HCT116 (cell line): ENCODE results near the gene CFAP91. TPM values are rescaled to one million over a fixed set of nuclear protein-coding genes. Genes with fewer than 3 reads are reported as not detected.

Source experiments
- ATAC-seq: fragments of 200-7000 bp; cut with Tn5 transposase; 2 replicates; pipeline ENCODE4 v1.9.1; 2020; ENCODE audit warnings: mild to moderate bottlenecking, moderate library complexity
- BruUV-seq: library from RNA; stranded (reverse); fragments of 400-500 nt; replicated peaks from 2 replicates; lab custom pipeline; 2021; lab: Mats Ljungman, UMichigan
- CTCF ChIA-PET: fragments of 300-600 bp; sonication (Branson Sonifier 250); formaldehyde crosslinking; loops from one replicate; lab custom pipeline; 2021; ENCODE audit warnings: antibody characterized with exemption; lab: Charles Lee
- POLR2A ChIA-PET: fragments of 300-600, 350-600 bp; sonication (Branson Sonifier 250); formaldehyde crosslinking; loops from one replicate; lab custom pipeline; 2021; ENCODE audit warnings: antibody characterized with exemption; lab: Charles Lee
- RAD21 ChIA-PET, 2 experiments: fragments of 300-600 bp; sonication (Branson Sonifier 250); formaldehyde crosslinking; loops; one replicate each; lab custom pipeline; 2023; ENCODE audit warnings: low total read pairs in 2 of 2; ENCODE audit not compliant: uncharacterized antibody in 2 of 2, unreplicated experiment in 2 of 2, low non-redundant PET in 1 of 2; lab: Charles Lee
- DNase-seq: peaks from one replicate; pipeline ENCODE4 v3.0.0-alpha.2; 2010; ENCODE audit warnings: low read depth, low spot score
- H2AFZ ChIP-seq: fragments of 200-600 bp; shearing (Covaris generic), sonication (generic); 2 replicates; pipeline ENCODE4 v1.6.1; 2017; ENCODE audit warnings: low read depth, mixed run types, mixed read lengths, antibody characterized with exemption, low read length; ENCODE audit not compliant: poor library complexity, severe bottlenecking
- H3K27ac ChIP-seq: 2 replicates; pipeline ENCODE4 v1.5.1; 2012; ENCODE audit warnings: low read depth, low read length
- H3K27me3 ChIP-seq: fragments of 200-600 bp; sonication (generic); 2 replicates; pipeline ENCODE4 v1.6.1; 2016; ENCODE audit warnings: mixed run types, low read length, mixed read lengths; ENCODE audit not compliant: insufficient read depth
- H3K36me3 ChIP-seq, 2 experiments: fragments of 200-500 bp in 1 of 2; fragments of 200-600 bp in 1 of 2; sonication (Bioruptor generic) in 1 of 2; sonication (generic) in 1 of 2; 2 replicates each; pipeline versions ENCODE4 v1.5.1 to v1.6.1; 2014 to 2016; ENCODE audit warnings: low read length in 2 of 2, inconsistent platforms in 1 of 2, mixed read lengths in 1 of 2, mixed run types in 1 of 2; ENCODE audit not compliant: insufficient read depth in 2 of 2, control insufficient read depth in 1 of 2
- H3K4me1 ChIP-seq, 2 experiments: fragments of 200-600 bp in 1 of 2; sonication (generic) in 1 of 2; 2 replicates each; pipeline versions ENCODE4 v1.5.1 to v1.6.1; 2012 to 2017; ENCODE audit warnings: low read length in 2 of 2, inconsistent platforms in 1 of 2, mild to moderate bottlenecking in 1 of 2, mixed read lengths in 1 of 2, mixed run types in 1 of 2, moderate library complexity in 1 of 2; ENCODE audit not compliant: insufficient read depth in 2 of 2, control insufficient read depth in 1 of 2
- H3K4me2 ChIP-seq: fragments of 200-600 bp; sonication (generic); 2 replicates; pipeline ENCODE4 v1.6.1; 2017; ENCODE audit warnings: mixed run types, low read length, mixed read lengths
- H3K4me3 ChIP-seq, 2 experiments: fragments of 200-600 bp in 1 of 2; sonication (generic) in 1 of 2; replicated peaks in 1 of 2; 2 replicates each; pipeline ENCODE4 v1.5.1; 2011 to 2016; ENCODE audit warnings: low read length in 2 of 2, control low read depth in 1 of 2, low read depth in 1 of 2, mild to moderate bottlenecking in 1 of 2, mixed read lengths in 1 of 2, mixed run types in 1 of 2
- H3K79me2 ChIP-seq: fragments of 200-600 bp; sonication (generic); 2 replicates; pipeline ENCODE4 v1.6.1; 2017; ENCODE audit warnings: mild to moderate bottlenecking, mixed run types, low read length, moderate library complexity, mixed read lengths; ENCODE audit not compliant: insufficient read depth
- H3K9ac ChIP-seq: fragments of 200-600 bp; sonication (generic); 2 replicates; pipeline ENCODE4 v1.6.1; 2016; ENCODE audit warnings: low read length, mixed read lengths
- H3K9me2 ChIP-seq: fragments of 200-600 bp; sonication (generic), shearing (Covaris generic); 2 replicates; pipeline ENCODE4 v1.6.1; 2017; ENCODE audit warnings: mixed run types, mild to moderate bottlenecking, moderate library complexity; ENCODE audit not compliant: insufficient read depth
- H3K9me3 ChIP-seq, 2 experiments: fragments of 200-500 bp in 1 of 2; fragments of 200-600 bp in 1 of 2; sonication (Bioruptor generic) in 1 of 2; sonication (generic) in 1 of 2; 2 replicates each; pipeline ENCODE4 v1.6.1; 2014 to 2017; ENCODE audit warnings: low read length in 2 of 2, mixed read lengths in 2 of 2, inconsistent platforms in 1 of 2, low read depth in 1 of 2, mild to moderate bottlenecking in 1 of 2, mixed run types in 1 of 2, moderate library complexity in 1 of 2; ENCODE audit not compliant: control insufficient read depth in 1 of 2, insufficient read depth in 1 of 2
- H4K20me1 ChIP-seq: fragments of 200-600 bp; sonication (generic), shearing (Covaris generic); 2 replicates; pipeline ENCODE4 v1.6.1; 2017; ENCODE audit warnings: mixed run types, mild to moderate bottlenecking, moderate library complexity; ENCODE audit not compliant: insufficient read depth
- CEBPB ChIP-seq: IDR thresholded peaks from 2 replicates; pipeline ENCODE4 v1.6.1; 2012; ENCODE audit warnings: low read depth
- CTCF ChIP-seq, 3 experiments: fragments of 200-600 bp in 1 of 3; sonication (generic) in 1 of 3; IDR thresholded peaks in 2 of 3; conservative IDR thresholded peaks in 1 of 3; 2 replicates each; pipeline ENCODE4 v1.5.1; 2012 to 2017; ENCODE audit warnings: low read depth in 2 of 3, low read length in 2 of 3, antibody characterized with exemption in 1 of 3, borderline replicate concordance in 1 of 3, control low read depth in 1 of 3, mild to moderate bottlenecking in 1 of 3, mixed read lengths in 1 of 3, mixed run types in 1 of 3, moderate library complexity in 1 of 3; ENCODE audit not compliant: insufficient read depth in 1 of 3
- ELF1 ChIP-seq: IDR thresholded peaks from 2 replicates; pipeline ENCODE4 v1.6.1; 2012; ENCODE audit warnings: low read depth, borderline replicate concordance
- EZH2 ChIP-seq: fragments of 200-600 bp; sonication (generic); IDR thresholded peaks from 2 replicates; pipeline ENCODE4 v1.6.1; 2017; ENCODE audit warnings: antibody characterized with exemption, mixed run types
- EZH2phosphoT487 ChIP-seq: fragments of 200-600 bp; IDR thresholded peaks from 2 replicates; pipeline ENCODE4 v1.6.1; 2018; ENCODE audit warnings: antibody characterized with exemption, borderline replicate concordance
- FOSL1 ChIP-seq: IDR thresholded peaks from 2 replicates; pipeline ENCODE4 v1.6.1; 2012; ENCODE audit warnings: low read depth
- MAX ChIP-seq: IDR thresholded peaks from 2 replicates; pipeline ENCODE4 v1.6.1; 2012
- REST ChIP-seq: IDR thresholded peaks from 2 replicates; pipeline ENCODE4 v1.6.1; 2012; ENCODE audit warnings: low read depth
- SIN3A ChIP-seq: IDR thresholded peaks from 2 replicates; pipeline ENCODE4 v1.6.1; 2012; ENCODE audit warnings: low read depth
- SP1 ChIP-seq: IDR thresholded peaks from 2 replicates; pipeline ENCODE4 v1.6.1; 2012; ENCODE audit warnings: low read depth
- ZBTB33 ChIP-seq: IDR thresholded peaks from 2 replicates; pipeline ENCODE4 v1.6.1; 2011; ENCODE audit warnings: mild to moderate bottlenecking, low read length, moderate library complexity; ENCODE audit not compliant: insufficient replicate concordance; ENCODE audit errors: extremely low read depth
- ZNF274 ChIP-seq: fragments of 200-500 bp; sonication (Bioruptor generic); IDR thresholded peaks from 2 replicates; pipeline ENCODE4 v1.6.1; 2014; ENCODE audit warnings: mild to moderate bottlenecking, low read depth, low read length, inconsistent platforms
- intact Hi-C: fragments of 100-400 bp; cut with micrococcal nuclease; formaldehyde crosslinking; loops from 2 replicates; pipeline ENCODE4 v1.10.0; 2022
- total RNA-seq: library from RNA; stranded (reverse); gene quantifications from one replicate; pipeline ENCODE4 v1.2.1, GENCODE V29; 2021; ENCODE audit not compliant: unreplicated experiment

CFAP91 gene
- total RNA-seq, 1 experiment from 2014 or later: 0.96 TPM

GRCh38 chr3:119672776-119673175 is 30.0 kb upstream of the CFAP91 start (continued):
- no peak for TF ChIP-seq ELF1
- TF ChIP-seq ZBTB33: no peak
- no peak for TF ChIP-seq FOSL1
- no peak for TF ChIP-seq SP1
- TF ChIP-seq CEBPB: no peak
- no peak for TF ChIP-seq EZH2phosphoT487

GRCh38 chr3:119673875-119674274 is 28.9 kb upstream of the CFAP91 start:
- no peak for TF ChIP-seq EZH2
- no peak for TF ChIP-seq MAX
- no peak for TF ChIP-seq REST
- no peak for TF ChIP-seq CTCF (IDR thresholded peaks at IDR 0.05 in 2 of 3, conservative IDR thresholded peaks at IDR 0.05 in 1 of 3; ENCODE audit: borderline replicate concordance in 1 of 3, insufficient read depth in 1 of 3, low read depth in 2 of 3, low read length in 2 of 3)
- TF ChIP-seq FOSL1: no peak
- no peak for TF ChIP-seq ZNF274
- no peak for TF ChIP-seq SIN3A
- intact Hi-C loops: loop anchor here (10.0 kb wide), 2 partner anchors 209 to 639 kb away; partner anchors contain the start of genes IGSF11, POGLUT1 and TMEM39A
- H4K20me1 ChIP-seq: no peaks in the 10 kb centered on the region
- H3K36me3 ChIP-seq: peaks cover 12 to 39% of the 10 kb centered on the region in 2 experiments
- POLR2A ChIA-PET: no interaction called here
- CTCF ChIA-PET: no interaction called here
- ATAC-seq: no peak
- H3K4me1 ChIP-seq: peaks cover 6 to 21% of the 10 kb centered on the region in 2 experiments; a peak in 3 of 4 replicates
- no peak for DNase-seq
- no peak overlapping the region for H3K4me2 ChIP-seq
- no peaks in the 10 kb centered on the region for H3K27me3 ChIP-seq
- H3K4me3 ChIP-seq: no peak overlapping the region
- no peak overlapping the region for H3K9ac ChIP-seq
- BruUV-seq: no TSS peak
- H3K79me2 ChIP-seq: peaks cover 21% of the 10 kb centered on the region
- RAD21 ChIA-PET: no interaction called here
- no peak overlapping the region for H3K27ac ChIP-seq
- H3K9me2 ChIP-seq: no peaks in the 10 kb centered on the region
- no peaks in the 10 kb centered on the region for H3K9me3 ChIP-seq
- no peak overlapping the region for H2AFZ ChIP-seq
